HepG2 (cell line): ENCODE measurements around the gene MAP3K3. TPM values are rescaled to one million over a fixed set of nuclear protein-coding genes. Genes with fewer than 3 reads are reported as not detected.

Experiments used
- ATAC-seq: fragments of 200-7000 bp; cut with Tn5 transposase; 3 replicates; pipeline ENCODE4 v1.9.1; 2020; ENCODE audit warnings: mild to moderate bottlenecking, moderate library complexity
- BruUV-seq: library from RNA; stranded (reverse); fragments of 400-500 nt; replicated peaks from 2 replicates; lab custom pipeline; 2021; lab: Mats Ljungman, UMichigan
- CTCF ChIA-PET: fragments of 300-600 bp; formaldehyde crosslinking; extraction: SDS; loops from one replicate; lab custom pipeline; 2021; ENCODE audit warnings: low total read pairs, inconsistent platforms, low intra/inter-chr PET ratio; lab: Yijun Ruan, JAX
- POLR2A ChIA-PET: fragments of 350-600 bp; sonication (Branson Sonifier 250); formaldehyde crosslinking; loops from one replicate; lab custom pipeline; 2020; ENCODE audit warnings: antibody characterized with exemption, inconsistent platforms; lab: Yijun Ruan, JAX
- DNase-seq: peaks from one replicate; pipeline ENCODE4 v3.0.0-alpha.2; 2015; ENCODE audit warnings: low spot score
- FAIRE-seq: peaks from 3 replicates; lab custom pipeline; 2011; peaks lifted over from hg19 to GRCh38; lab: Jason Lieb, UNC
- H2AFZ ChIP-seq: one replicate; pipeline ENCODE4 v1.6.1; 2011; ENCODE audit warnings: low read length, inconsistent platforms
- H3K27ac ChIP-seq: fragments of 300-600 bp; 3 replicates; pipeline ENCODE4 v1.8.0; 2011; ENCODE audit warnings: mixed run types, mild to moderate bottlenecking, mixed read lengths, low read length, inconsistent platforms; ENCODE audit not compliant: insufficient read depth; ENCODE audit errors: extremely low read length
- H3K27me3 ChIP-seq, 2 experiments: fragments of 200-600 bp in 1 of 2; 2 replicates in 1 of 2; 3 replicates in 1 of 2; pipeline versions ENCODE4 v1.6.0 to v1.8.0; 2011; ENCODE audit warnings: low read length in 2 of 2, mild to moderate bottlenecking in 2 of 2, moderate library complexity in 2 of 2, inconsistent platforms in 1 of 2; ENCODE audit not compliant: insufficient read depth in 2 of 2, control insufficient read depth in 1 of 2
- H3K36me3 ChIP-seq, 2 experiments: fragments of 200-600 bp in 1 of 2; replicated peaks in 1 of 2; 2 replicates in 1 of 2; 3 replicates in 1 of 2; pipeline versions ENCODE4 v1.5.1 to v1.8.0; 2011; ENCODE audit warnings: low read length in 2 of 2, inconsistent platforms in 1 of 2; ENCODE audit not compliant: insufficient read depth in 2 of 2, control insufficient read depth in 1 of 2
- H3K4me1 ChIP-seq: 2 replicates; pipeline ENCODE4 v1.5.1; 2012; ENCODE audit warnings: low read length, inconsistent platforms; ENCODE audit not compliant: insufficient read depth
- H3K4me2 ChIP-seq: 2 replicates; pipeline ENCODE4 v1.6.0; 2011; ENCODE audit warnings: low read depth, low read length, inconsistent platforms
- H3K4me3 ChIP-seq, 3 experiments: fragments of 200-600 bp in 1 of 3; sonication (generic), shearing (Covaris generic) in 1 of 3; replicated peaks in 1 of 3; 2 replicates each; pipeline ENCODE4 v1.5.1; 2011 to 2016; ENCODE audit warnings: low read length in 3 of 3, inconsistent platforms in 2 of 3, low read depth in 2 of 3, mild to moderate bottlenecking in 2 of 3, control low read depth in 1 of 3, mixed read lengths in 1 of 3; ENCODE audit not compliant: insufficient read depth in 1 of 3
- H3K79me2 ChIP-seq: one replicate; pipeline ENCODE4 v1.6.1; 2011; ENCODE audit warnings: low read length, inconsistent platforms; ENCODE audit not compliant: insufficient read depth
- H3K9ac ChIP-seq: 2 replicates; pipeline ENCODE4 v1.6.0; 2011; ENCODE audit warnings: mild to moderate bottlenecking, low read depth, low read length, inconsistent platforms; ENCODE audit not compliant: insufficient read depth
- H3K9me3 ChIP-seq: 2 replicates; pipeline ENCODE4 v1.5.1; 2012; ENCODE audit warnings: mild to moderate bottlenecking, low read length
- H4K20me1 ChIP-seq: 2 replicates; pipeline ENCODE4 v1.6.0; 2011; ENCODE audit warnings: inconsistent platforms, mild to moderate bottlenecking, low read length, moderate library complexity; ENCODE audit not compliant: insufficient read depth
- ASH2L ChIP-seq: fragments of 300-600, 200-600 bp; sonication (generic); IDR thresholded peaks from 2 replicates; pipeline ENCODE4 v1.7.0; 2017; ENCODE audit warnings: low read depth, mild to moderate bottlenecking, moderate library complexity, mixed read lengths, low read length; ENCODE audit not compliant: insufficient read length
- ATRX ChIP-seq: sonication (generic); formaldehyde crosslinking; IDR thresholded peaks from 2 replicates; pipeline ENCODE4 v1.4.0; 2020; ENCODE audit warnings: missing genetic modification reagents, borderline replicate concordance
- BORCS8-MEF2B ChIP-seq: sonication (generic); formaldehyde crosslinking; IDR thresholded peaks from 2 replicates; pipeline ENCODE4 v1.8.0; 2022; ENCODE audit warnings: mild to moderate bottlenecking, missing genetic modification reagents
- CBX1 ChIP-seq: IDR thresholded peaks from one replicate; pipeline ENCODE4 v1.6.1; 2016; ENCODE audit warnings: antibody characterized with exemption, low read depth
- CC2D1A ChIP-seq: sonication (generic); formaldehyde crosslinking; IDR thresholded peaks from 2 replicates; pipeline ENCODE4 v1.8.1; 2023; ENCODE audit warnings: mild to moderate bottlenecking, missing genetic modification reagents
- GFI1 ChIP-seq: sonication (generic); formaldehyde crosslinking; IDR thresholded peaks from 2 replicates; pipeline ENCODE4 v1.5.0; 2020; ENCODE audit warnings: missing genetic modification reagents, mild to moderate bottlenecking, borderline replicate concordance
- JUND ChIP-seq: sonication (generic); formaldehyde crosslinking; IDR thresholded peaks from 2 replicates; pipeline ENCODE4 v1.8.0; 2022; ENCODE audit warnings: mild to moderate bottlenecking, missing genetic modification reagents
- KDM1A ChIP-seq: IDR thresholded peaks from 2 replicates; pipeline ENCODE4 v1.6.1; 2016; ENCODE audit warnings: missing compliant biosample characterization
- KMT2B ChIP-seq: IDR thresholded peaks from 2 replicates; pipeline ENCODE4 v1.6.1; 2016; ENCODE audit warnings: missing genetic modification reagents, missing compliant biosample characterization
- NFYB ChIP-seq: sonication (generic); formaldehyde crosslinking; IDR thresholded peaks from 2 replicates; pipeline ENCODE4 v1.4.0; 2020; ENCODE audit warnings: missing genetic modification reagents
- NR2C2 ChIP-seq: sonication (generic); formaldehyde crosslinking; IDR thresholded peaks from 2 replicates; pipeline ENCODE4 v1.4.0; 2020; ENCODE audit warnings: missing genetic modification reagents, mild to moderate bottlenecking, moderate library complexity, borderline replicate concordance
- PAF1 ChIP-seq: IDR thresholded peaks from 2 replicates; pipeline ENCODE4 v1.6.1; 2016; ENCODE audit warnings: missing genetic modification reagents, missing compliant biosample characterization
- POGZ ChIP-seq: sonication (generic); formaldehyde crosslinking; IDR thresholded peaks from 2 replicates; pipeline ENCODE4 v1.4.0; 2020; ENCODE audit warnings: mild to moderate bottlenecking, missing genetic modification reagents
- POLR2AphosphoS5 ChIP-seq: IDR thresholded peaks from 2 replicates; pipeline ENCODE4 v1.6.1; 2012; ENCODE audit warnings: low read depth, low read length
- RBM22 ChIP-seq: fragments of 200-400 bp; formaldehyde crosslinking; optimal IDR thresholded peaks from 2 replicates; pipeline ENCODE3; 2017; ENCODE audit warnings: mild to moderate bottlenecking, low read length, moderate library complexity
- SETDB1 ChIP-seq: sonication (generic); formaldehyde crosslinking; IDR thresholded peaks from 2 replicates; pipeline ENCODE4 v1.5.1; 2020; ENCODE audit warnings: missing genetic modification reagents, mild to moderate bottlenecking, borderline replicate concordance
- SKI ChIP-seq: fragments of 450-650 bp; IDR thresholded peaks from one replicate; pipeline ENCODE4 v1.6.1; 2018; ENCODE audit warnings: mild to moderate bottlenecking; ENCODE audit not compliant: partially characterized antibody
- SP5 ChIP-seq: IDR thresholded peaks from 2 replicates; pipeline ENCODE4 v1.6.1; 2016; ENCODE audit warnings: low read depth, borderline replicate concordance
- SRSF4 ChIP-seq: fragments of 200-400 bp; formaldehyde crosslinking; IDR thresholded peaks from one replicate; pipeline ENCODE4 v1.6.1; 2018; ENCODE audit warnings: mild to moderate bottlenecking, low read depth, low read length, moderate library complexity; ENCODE audit not compliant: poor library complexity, severe bottlenecking
- ZBTB26 ChIP-seq: IDR thresholded peaks from 2 replicates; pipeline ENCODE4 v1.6.1; 2016; ENCODE audit warnings: missing compliant biosample characterization, missing genetic modification reagents, borderline replicate concordance
- ZEB1 ChIP-seq: IDR thresholded peaks from 2 replicates; pipeline ENCODE4 v1.6.1; 2012; ENCODE audit warnings: mild to moderate bottlenecking, low read depth, inconsistent platforms; ENCODE audit not compliant: insufficient replicate concordance
- ZNF235 ChIP-seq: sonication (generic); formaldehyde crosslinking; IDR thresholded peaks from 2 replicates; pipeline ENCODE4 v1.8.1; 2023; ENCODE audit warnings: mild to moderate bottlenecking, missing genetic modification reagents, borderline replicate concordance
- ZNF256 ChIP-seq: sonication (generic); formaldehyde crosslinking; conservative IDR thresholded peaks from 2 replicates; pipeline ENCODE4 v1.4.0; 2020; ENCODE audit warnings: missing genetic modification reagents
- ZNF274 ChIP-seq: sonication (generic); formaldehyde crosslinking; IDR thresholded peaks from 2 replicates; pipeline ENCODE4 v1.5.1; 2020; ENCODE audit warnings: mild to moderate bottlenecking, missing genetic modification reagents
- ZNF629 ChIP-seq: sonication (generic); formaldehyde crosslinking; conservative IDR thresholded peaks from 2 replicates; pipeline ENCODE4 v1.5.0; 2020; ENCODE audit warnings: missing genetic modification reagents
- ZZZ3 ChIP-seq: sonication (generic); formaldehyde crosslinking; IDR thresholded peaks from 2 replicates; pipeline ENCODE4 v1.4.0; 2020; ENCODE audit warnings: missing genetic modification reagents, mild to moderate bottlenecking, borderline replicate concordance
- in situ Hi-C: cut with HindIII; loops from 2 replicates; pipeline ENCODE4 v1.10.0; 2017; ENCODE audit warnings: low pct_unique_long_range_greater_than_20kb; ENCODE audit not compliant: extremely low pct_ligation_motif_present
- intact Hi-C: fragments of 100-400 bp; cut with micrococcal nuclease; formaldehyde crosslinking; loops from one replicate; pipeline ENCODE4 v1.10.0; 2022; ENCODE audit not compliant: unreplicated experiment
- polyA plus RNA-seq, 8 experiments: library from polyadenylated mRNA; depleted of rRNA in 3 of 8; stranded (reverse) in 7 of 8; unstranded in 1 of 8; fragments of >200 nt; fragmentation: Illumina TruSeq in 4 of 8; extraction: Trizol in 4 of 8; gene quantifications; 2 replicates each; pipeline versions ENCODE4 v1.2.1 to v1.2.3, GENCODE V29; 2011 to 2016; ENCODE audit warnings: low read depth in 4 of 8, missing spikeins in 1 of 8, mixed read lengths in 1 of 8; ENCODE audit not compliant: insufficient read depth in 1 of 8
- total RNA-seq, 5 experiments: library from RNA; depleted of rRNA; stranded (reverse); fragments of >200 nt; fragmentation: Illumina TruSeq; extraction: Trizol; gene quantifications; 2 replicates each; pipeline ENCODE4 v1.2.3, GENCODE V29; 2016; ENCODE audit warnings: low read depth in 1 of 5

MAP3K3 gene
- total and polyA plus RNA-seq, 2 of the 13 experiments (the other 11 are each of a cell fraction or from before 2014, with no cell fraction given) = 17.7 to 21.8 TPM

- TF ChIP-seq ASH2L (no peak), KMT2B (CRISPR knock-in tag) (no peak), CC2D1A (CRISPR knock-in tag) (no peak), RBM22 (no peak), ZNF256 (CRISPR knock-in tag) (no peak), JUND (CRISPR knock-in tag) (no peak), PAF1 (CRISPR knock-in tag) (no peak), POGZ (CRISPR knock-in tag) (no peak), ZNF235 (CRISPR knock-in tag) (no peak), ATRX (CRISPR knock-in tag) (no peak), SP5 (CRISPR knock-in tag) (no peak)
These were observed 9.4 kb downstream of the MAP3K3 start (continued) for GRCh38 chr17:63631626-63632025.

DNA sequence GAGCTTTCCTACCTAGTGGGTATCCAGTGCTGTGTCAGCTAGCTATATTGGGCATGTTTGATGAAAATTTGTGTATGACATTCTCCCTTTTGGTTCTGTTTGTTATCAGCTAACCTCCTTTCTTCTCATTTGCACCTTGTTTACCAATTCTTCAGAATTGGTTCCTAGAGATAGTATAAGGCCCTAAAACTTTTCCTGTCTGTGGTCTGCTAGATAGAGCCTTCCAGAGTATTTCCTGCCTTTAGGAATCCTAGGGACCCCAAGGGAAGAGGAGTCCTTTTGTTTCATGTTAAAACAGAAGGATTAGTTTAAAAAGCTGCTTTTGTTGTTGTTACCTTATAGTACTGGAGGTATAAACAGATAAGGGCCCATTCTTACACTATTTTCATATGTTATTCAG is 11.5 kb downstream of the MAP3K3 start:
- intact Hi-C loops = no loop called here
- TF ChIP-seq ZZZ3 (no peak), ZBTB26 (CRISPR knock-in tag) (no peak), NFYB (no peak), POLR2AphosphoS5 (no peak), ZNF274 (CRISPR knock-in tag) (no peak), SRSF4 (no peak), ZEB1 (no peak), GFI1 (no peak), NR2C2 (no peak), KDM1A (CRISPR knock-in tag) (no peak), ZNF629 (CRISPR knock-in tag) (no peak), SKI (no peak), SETDB1 (CRISPR knock-in tag) (no peak), BORCS8-MEF2B (CRISPR knock-in tag) (no peak), CBX1 (no peak)

More for the DNA sequence above, 11.5 kb downstream of the MAP3K3 start:
- POLR2A ChIA-PET = interaction anchor here (2.3 kb wide), 1 partner anchor 12 kb away, joined by 6 read pairs; the partner anchor contains the start of gene MAP3K3
- no peaks in the 10 kb centered on the region for H3K9me3 ChIP-seq
- no peaks in the 10 kb centered on the region for H4K20me1 ChIP-seq
- no peak overlapping the region for H3K9ac ChIP-seq
- FAIRE-seq (no peak), DNase-seq (no peak), ATAC-seq (no peak)
- no TSS peak for BruUV-seq
- peaks cover 6% of the 10 kb centered on the region for H3K4me1 ChIP-seq
- H3K4me3 ChIP-seq = no peak overlapping the region
- in situ Hi-C loops = no loop called here
- peaks cover 11 to 42% of the 10 kb centered on the region in 2 experiments for H3K36me3 ChIP-seq
- no peaks in the 10 kb centered on the region for H3K27me3 ChIP-seq
- H3K79me2 ChIP-seq = no peaks in the 10 kb centered on the region
- no peak overlapping the region for H3K27ac ChIP-seq
- no peak overlapping the region for H3K4me2 ChIP-seq
- CTCF ChIA-PET = no interaction called here
- H2AFZ ChIP-seq = no peak overlapping the region
